Stimulated activated naive CD4-positive, alpha-beta T cell treated with Interleukin-2 at 50 U/mL for 16 hours (primary cell): ENCODE data around the gene OR10A2.
"Not testable (repeated sequence)": the region's sequence is repeated elsewhere in the genome, so short reads cannot be mapped to it uniquely, and the experiment has no call there.

Experiments used
- DNase-seq: peaks from one replicate; lab custom pipeline; 2025; lab: John Stamatoyannopoulos, UW

The OR10A2 gene, protein sequence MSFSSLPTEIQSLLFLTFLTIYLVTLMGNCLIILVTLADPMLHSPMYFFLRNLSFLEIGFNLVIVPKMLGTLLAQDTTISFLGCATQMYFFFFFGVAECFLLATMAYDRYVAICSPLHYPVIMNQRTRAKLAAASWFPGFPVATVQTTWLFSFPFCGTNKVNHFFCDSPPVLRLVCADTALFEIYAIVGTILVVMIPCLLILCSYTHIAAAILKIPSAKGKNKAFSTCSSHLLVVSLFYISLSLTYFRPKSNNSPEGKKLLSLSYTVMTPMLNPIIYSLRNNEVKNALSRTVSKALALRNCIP

DNA sequence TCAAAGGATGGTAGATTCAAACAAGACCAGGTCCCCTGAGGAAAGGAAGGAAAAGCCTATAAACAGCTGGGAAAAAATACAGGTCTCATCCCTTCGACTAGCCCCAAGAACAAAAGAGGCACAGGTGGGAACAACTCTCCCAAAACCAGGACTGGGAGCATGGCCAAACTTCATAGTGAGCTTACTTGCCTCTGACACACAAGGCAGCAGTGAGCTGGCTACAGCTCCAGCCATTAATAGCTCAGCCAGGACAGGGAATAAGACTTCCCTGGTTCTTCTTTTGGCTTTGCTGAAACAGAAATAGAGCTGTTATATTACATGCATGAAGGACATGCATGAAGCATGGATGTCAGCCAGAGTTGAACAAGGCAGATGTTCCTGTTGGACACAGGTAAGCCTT is at the start of gene OR10A2:
Gene OR10A2 (plus strand): TSS at position 97 of the 400 bp plus-strand sequence. CDS start 6,698 bp downstream, outside the sequence.
- DNase-seq = no peak

DNA sequence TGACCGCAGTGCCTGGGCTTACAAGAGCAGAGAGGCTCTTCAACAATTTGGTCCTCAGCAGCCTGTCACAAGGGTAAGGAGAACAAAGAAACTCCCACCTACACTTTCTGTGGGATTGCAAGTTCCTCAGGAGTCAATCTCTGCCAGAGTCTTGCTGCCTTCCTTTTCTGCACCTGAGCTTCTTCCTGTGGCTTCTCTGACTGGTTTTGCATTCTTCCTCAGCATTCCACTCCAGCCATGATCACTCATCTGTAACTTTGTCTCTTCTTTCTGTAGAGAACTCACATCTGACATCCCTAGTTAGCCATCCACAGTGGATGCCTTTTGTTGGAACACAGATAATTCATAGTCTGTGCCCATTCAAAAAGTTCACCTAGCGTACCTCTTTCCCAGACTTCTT is 49.2 kb upstream of the OR10A2 start:
- DNase-seq = no peak

DNA sequence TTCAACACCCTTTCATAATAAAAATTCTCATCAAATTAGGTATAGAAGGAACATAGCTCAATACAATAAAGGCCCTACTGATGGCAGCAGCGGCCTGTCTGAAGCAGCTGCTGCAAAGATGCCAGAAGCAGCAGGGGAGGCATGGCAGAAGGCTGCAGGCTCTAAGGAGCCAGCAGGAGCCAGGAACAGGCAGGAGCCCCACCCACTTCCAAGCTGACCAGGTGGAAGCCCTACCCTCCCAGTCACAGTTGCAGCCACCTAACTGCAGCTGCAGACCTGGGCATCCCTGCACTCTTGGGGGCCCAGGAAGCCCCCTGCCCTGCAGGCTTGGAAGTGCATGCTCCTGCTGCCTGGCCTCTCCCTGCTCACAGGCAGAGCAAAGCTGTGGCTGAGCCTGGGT is 45.2 kb upstream of the OR10A2 start:
- no peak for DNase-seq

GRCh38 chr11:6818967-6819366 is 43.9 kb upstream of the OR10A2 start:
- no peak for DNase-seq

- no peak for DNase-seq
Observed at GRCh38 chr11:6824136-6824823, 38.6 kb upstream of the OR10A2 start.

DNA sequence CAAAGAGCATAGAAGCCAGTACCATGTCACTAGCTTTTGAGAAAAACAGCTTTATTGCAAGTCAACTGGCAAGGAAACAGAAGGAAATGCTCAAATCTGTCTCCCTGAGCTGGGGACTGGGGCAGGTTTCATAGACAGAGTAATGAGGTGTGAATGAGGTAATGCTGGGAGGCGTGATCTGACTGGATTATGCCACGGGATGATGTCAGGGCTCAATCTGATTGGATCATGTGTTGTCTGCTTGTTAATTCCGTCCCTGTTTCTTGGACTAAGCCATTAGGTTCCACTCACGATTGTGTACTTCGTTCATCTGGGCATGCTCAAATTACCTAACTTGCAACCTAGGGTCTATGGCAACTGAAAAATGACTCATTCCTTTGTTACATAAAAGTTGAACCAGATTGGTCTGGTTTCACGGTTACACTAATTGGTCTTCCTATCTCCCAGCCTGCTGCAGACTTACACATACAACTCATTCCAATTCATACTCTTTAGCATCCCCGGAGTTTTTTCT is 37.6 kb upstream of the OR10A2 start:
- no peak for DNase-seq

DNA sequence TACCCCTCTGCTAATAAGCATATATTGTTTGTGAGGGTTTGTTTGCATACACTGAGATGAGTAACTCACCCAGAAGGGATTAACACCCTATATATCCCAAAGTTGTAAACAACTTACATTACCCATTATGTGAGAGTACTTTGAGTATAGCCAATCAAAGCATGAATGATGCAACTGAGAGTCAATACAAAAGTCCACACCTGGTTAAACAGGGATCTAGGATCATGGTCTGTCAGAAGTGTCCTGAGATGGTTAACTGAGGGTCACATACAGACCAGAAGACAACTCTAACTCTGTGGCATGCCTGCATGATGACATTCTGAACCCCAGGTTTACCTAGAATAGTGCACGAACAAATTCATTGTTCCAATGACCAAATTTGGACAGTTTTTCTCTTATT is 34.8 kb upstream of the OR10A2 start:
- DNase-seq = no peak

DNA sequence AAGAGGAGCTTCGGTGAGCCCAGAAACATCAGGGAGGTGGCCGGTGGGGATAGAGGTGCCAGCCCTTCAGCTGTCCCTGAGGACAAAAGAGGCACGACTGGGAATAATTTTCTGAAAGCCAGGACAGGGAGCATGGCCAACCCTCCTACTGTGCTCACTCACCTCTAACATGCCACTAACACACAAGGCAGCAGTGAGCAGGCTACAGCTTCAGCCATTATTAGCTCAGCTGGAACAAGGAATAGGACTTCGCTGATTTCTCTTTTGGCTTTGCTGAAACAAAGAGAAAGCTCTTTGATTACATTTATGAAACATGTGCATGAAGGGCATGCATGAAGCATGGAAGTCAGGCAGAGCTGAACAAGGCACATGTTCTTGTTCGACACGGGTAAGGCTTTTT is 29.5 kb upstream of the OR10A2 start:
- DNase-seq = no peak

DNA sequence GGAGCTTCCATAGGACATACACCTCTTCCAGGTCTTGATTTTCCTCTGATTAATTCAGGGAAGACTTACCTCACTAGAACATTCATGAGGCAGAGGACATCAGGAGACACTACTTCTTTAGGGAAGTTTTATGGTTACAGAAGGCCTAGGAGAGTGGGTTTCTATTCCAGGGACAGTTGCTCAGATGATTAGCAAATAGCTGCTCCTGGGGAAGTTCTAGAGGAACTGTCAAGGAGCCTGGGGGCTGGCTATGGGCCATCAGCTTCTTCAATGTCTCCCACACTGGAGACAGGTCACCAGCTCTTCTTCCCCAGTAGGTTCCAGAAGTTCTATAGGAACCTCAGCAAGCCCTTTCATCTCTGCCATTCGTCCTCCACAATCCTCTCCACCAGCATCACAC is 28.8 kb upstream of the OR10A2 start:
- DNase-seq = no peak

DNA sequence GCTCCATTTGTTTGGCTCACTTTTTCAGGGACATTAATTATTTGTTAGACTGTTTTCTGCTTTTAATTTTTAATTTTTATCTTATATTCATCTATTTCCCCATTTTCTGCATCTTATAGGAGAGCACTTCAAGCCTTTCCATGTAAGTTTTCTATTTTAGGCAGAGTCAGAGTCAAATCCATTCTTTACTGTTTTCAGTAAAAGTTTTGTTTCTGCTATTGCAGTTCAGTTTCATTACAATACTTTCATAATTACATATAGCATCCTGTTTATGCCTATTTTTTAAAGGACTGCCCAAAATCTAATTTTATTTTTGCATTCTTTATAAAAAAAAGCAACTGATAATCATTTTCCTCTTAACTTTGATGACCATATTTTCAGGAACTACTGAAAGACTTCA is 21.2 kb upstream of the OR10A2 start:
- DNase-seq = no peak

GRCh38 chr11:6843670-6844069 is 19.2 kb upstream of the OR10A2 start:
- DNase-seq = no peak

DNA sequence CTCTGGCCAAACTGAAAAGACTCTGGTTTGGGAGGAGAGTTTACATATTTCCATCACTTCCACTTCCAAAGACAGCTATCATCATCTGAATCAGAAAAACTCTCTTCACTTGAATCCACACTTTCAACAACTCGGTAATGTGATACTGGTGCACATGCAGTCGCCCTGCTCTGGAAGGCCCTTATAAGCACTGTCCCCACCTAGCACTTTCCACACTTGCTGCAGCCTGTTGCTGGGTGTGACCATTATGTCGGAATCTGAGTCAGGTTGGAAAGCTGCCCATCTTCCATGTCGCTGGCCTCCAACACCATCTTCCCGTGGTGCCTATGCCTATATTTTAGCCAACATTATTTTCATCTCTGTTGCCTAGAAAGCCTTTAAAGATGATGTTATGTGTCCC is 18.5 kb upstream of the OR10A2 start:
- DNase-seq = no peak

DNA sequence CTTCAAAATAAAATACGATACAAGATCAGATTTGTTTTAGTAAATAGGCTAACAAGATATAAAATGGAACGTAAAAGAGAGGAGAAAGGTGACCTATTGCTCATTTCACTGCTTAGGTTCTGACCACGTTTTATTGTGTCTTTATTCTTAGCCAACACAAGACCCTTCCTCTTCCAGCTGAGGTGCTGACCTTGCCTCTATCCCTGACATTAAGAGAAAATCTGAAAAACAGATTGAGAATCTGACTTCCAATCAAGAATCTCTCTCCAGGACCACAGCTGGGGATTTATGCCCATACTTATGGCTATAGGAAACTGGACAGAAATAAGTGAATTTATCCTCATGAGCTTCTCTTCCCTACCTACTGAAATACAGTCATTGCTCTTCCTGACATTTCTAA is 17.5 kb upstream of the OR10A2 start, which contains the start of gene OR10A5:
Gene OR10A5 (plus strand): TSS at position 301 of the 400 bp plus-strand sequence. CDS start 0 bp downstream, at position 301.
- no peak for DNase-seq

DNA sequence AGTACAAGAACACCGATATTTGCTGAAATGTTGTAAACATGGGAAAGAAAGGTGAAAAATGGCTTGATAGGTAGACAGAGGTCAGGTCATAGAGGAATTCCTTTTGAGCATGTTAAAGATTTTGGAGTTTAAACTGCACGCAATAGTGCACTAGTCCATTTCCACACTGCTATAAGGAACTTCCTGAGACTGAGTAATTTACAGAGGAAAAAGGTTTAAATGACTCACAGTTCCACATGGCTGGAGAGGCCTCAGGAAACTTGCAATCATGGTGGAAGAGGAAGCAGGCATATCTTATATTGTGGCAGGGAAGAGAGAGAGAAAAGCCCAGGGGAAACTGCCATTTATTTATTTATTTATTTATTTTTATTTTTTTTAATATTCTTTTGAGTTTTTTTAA is 12.3 kb upstream of the OR10A2 start:
- no peak for DNase-seq

GRCh38 chr11:6854801-6855200 is 8.1 kb upstream of the OR10A2 start:
- not testable (repeated sequence) for DNase-seq

DNA sequence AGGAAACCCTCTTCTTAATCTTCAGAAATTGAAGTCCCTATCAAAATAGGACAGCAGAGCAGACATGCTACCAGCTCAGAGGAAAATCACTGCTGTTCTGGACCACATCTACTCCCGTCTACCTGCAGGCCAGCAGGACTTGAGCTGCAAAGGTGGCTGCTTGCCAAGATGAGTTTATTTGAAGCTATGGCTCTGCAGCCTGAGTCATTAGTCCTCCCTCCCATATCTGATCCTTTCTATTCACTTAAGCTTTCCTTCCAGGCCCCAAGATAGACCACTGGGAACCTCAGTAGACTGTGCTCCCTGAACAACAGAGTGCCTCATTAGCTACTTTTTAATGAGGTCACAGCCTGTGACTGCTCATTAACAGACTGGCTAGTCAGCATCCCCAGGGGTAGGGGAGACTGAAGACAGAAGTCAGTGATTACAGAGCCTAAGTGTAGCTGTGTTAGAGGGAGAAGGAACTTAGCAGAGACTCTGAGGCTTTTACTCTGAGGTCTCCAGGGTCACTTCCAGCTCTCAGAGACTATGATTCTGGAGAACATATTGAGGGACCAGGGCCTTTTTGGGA is 6.8 kb upstream of the OR10A2 start:
- no peak for DNase-seq

DNA sequence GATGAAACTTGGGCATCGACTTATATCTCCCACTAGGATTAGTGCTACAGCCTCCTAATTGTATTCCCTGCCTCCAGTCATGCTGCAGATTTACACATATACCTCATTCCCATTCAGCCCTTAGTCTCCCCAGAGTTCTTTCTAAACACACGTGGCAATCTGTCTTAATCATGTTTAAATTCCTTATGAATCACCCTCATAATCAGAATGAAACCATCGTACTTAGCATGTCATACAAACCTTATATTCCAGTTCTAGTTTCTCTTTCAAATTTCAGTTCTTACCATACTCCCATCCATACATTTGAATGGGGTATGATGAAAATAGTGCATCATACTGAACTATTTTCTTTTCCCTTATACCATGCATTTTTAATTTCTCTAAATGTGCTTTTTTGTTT is 6.0 kb upstream of the OR10A2 start:
- DNase-seq = no peak

DNA sequence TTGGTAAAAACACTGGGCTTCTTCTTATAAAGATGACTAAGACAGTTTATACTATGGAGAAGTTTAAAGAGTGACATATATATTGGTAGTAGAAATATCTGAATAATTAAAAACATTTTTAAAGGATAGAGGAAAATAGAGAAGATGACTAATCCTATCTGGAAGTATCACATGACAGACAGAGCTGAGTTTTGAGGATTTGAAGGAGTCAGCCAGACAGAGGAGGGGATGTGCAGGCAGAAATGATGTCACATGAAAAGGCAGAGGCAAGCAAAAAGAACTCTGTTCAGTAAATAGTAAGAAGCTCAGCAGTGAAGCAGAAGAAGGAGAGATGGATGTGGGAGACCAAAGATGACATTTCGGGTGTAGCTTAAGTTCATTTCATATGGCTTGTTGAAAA is 1.6 kb downstream of the OR10A2 start:
- DNase-seq = no peak

- no peak for DNase-seq
Observed at GRCh38 chr11:6871278-6871677, 8.4 kb downstream of the OR10A2 start.

DNA sequence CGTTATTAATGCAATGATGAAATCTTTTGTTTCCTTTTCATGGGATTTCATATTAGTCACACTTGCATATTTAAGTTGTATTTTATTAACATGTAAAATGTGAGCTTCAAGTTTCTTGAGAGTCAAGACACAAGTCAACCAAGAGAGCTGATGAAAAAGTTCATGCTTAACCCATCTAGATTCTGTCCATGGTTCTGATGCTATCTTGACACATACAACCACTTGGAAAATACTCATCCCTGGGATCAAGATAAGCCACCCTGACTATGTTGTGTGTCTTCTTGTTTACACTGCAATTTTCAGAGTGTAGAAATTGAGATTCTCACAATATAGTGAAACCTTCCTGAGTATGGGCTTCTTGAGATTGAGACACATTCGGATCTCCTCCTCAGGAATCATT is 12.9 kb downstream of the OR10A2 start:
- no peak for DNase-seq

DNA sequence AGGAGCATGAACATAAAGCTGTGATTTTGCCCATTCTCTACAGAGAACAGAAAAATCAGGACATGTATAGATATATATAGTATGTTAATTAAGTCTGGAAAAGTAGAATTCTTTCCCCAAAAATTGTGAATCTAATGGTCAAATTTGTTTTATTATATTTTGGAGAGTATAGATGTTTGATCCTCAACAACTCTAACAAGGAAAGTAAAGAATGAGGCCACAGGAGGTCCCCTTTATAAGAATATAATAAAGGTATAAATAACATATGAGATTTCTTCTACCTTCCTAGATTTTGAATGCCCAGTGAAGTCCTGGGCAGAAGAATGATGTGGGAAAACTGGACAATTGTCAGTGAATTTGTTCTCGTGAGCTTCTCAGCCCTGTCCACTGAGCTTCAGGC is 13.5 kb downstream of the OR10A2 start, which contains the start of gene OR10A4:
Gene OR10A4 (plus strand): TSS at position 301 of the 400 bp plus-strand sequence. CDS start 23 bp downstream, at position 324.
- DNase-seq = no peak

DNA sequence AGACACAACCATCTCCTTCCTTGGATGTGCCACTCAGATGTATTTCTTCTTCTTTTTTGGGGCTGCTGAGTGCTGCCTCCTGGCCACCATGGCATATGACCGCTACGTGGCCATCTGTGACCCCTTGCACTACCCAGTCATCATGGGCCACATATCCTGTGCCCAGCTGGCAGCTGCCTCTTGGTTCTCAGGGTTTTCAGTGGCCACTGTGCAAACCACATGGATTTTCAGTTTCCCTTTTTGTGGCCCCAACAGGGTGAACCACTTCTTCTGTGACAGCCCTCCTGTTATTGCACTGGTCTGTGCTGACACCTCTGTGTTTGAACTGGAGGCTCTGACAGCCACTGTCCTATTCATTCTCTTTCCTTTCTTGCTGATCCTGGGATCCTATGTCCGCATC is 14.1 kb downstream of the OR10A2 start:
- DNase-seq = no peak

GRCh38 chr11:6882751-6883150 is 19.9 kb downstream of the OR10A2 start:
- DNase-seq = no peak
